ENCODE results near the gene CXCL9.
"Not testable (repeated sequence)": the region's sequence is repeated elsewhere in the genome, so short reads cannot be mapped to it uniquely, and the experiment has no call there.

GRCh38 chr4:76050560-76051050 is 43.3 kb upstream of the CXCL9 start:
- TF ChIP-seq POLR2A, CTCF (IDR thresholded peaks at IDR 0.05): not testable (repeated sequence)
